Fibroblast of the conjunctiva (primary cell): ENCODE measurements around the gene DLG2.
"Not testable (repeated sequence)": the region's sequence is repeated elsewhere in the genome, so short reads cannot be mapped to it uniquely, and the experiment has no call there.

Source experiments
- DNase-seq: peaks from one replicate; pipeline ENCODE4 v3.0.0-alpha.2; 2010; ENCODE audit warnings: low read depth

DLG2 gene

GRCh38 chr11:83773950-83774880 is 1852.9 kb downstream of the DLG2 start:
- no peak for DNase-seq

- DNase-seq: no peak
These were observed 1858.7 kb downstream of the DLG2 start for GRCh38 chr11:83768489-83768888.

- DNase-seq: no peak
These were observed 1860.2 kb downstream of the DLG2 start for GRCh38 chr11:83766932-83767331.

GRCh38 chr11:83764643-83765042 is 1862.5 kb downstream of the DLG2 start:
- no peak for DNase-seq

GRCh38 chr11:83760932-83761331 is 1866.2 kb downstream of the DLG2 start:
- no peak for DNase-seq

- no peak for DNase-seq
These were observed 1868.0 kb downstream of the DLG2 start for GRCh38 chr11:83759148-83759547.

- DNase-seq: no peak
These were observed 1876.1 kb downstream of the DLG2 start for GRCh38 chr11:83751041-83751440.

GRCh38 chr11:83746921-83747585 is 1880.1 kb downstream of the DLG2 start:
- no peak for DNase-seq

GRCh38 chr11:83744620-83745192 is 1882.4 kb downstream of the DLG2 start:
- no peak for DNase-seq

- no peak for DNase-seq
These were observed 1890.5 kb downstream of the DLG2 start for GRCh38 chr11:83736684-83737083.

GRCh38 chr11:83734120-83734519 is 1893.0 kb downstream of the DLG2 start:
- no peak for DNase-seq

GRCh38 chr11:83731288-83731687 is 1895.9 kb downstream of the DLG2 start:
- DNase-seq: not testable (repeated sequence)

GRCh38 chr11:83728281-83728680 is 1898.9 kb downstream of the DLG2 start:
- no peak for DNase-seq

GRCh38 chr11:83727251-83727650 is 1899.9 kb downstream of the DLG2 start:
- DNase-seq: no peak

GRCh38 chr11:83726316-83726715 is 1900.8 kb downstream of the DLG2 start:
- DNase-seq: no peak

- DNase-seq: no peak
These were observed 1901.4 kb downstream of the DLG2 start for GRCh38 chr11:83725728-83726127.

- no peak for DNase-seq
These were observed 1901.9 kb downstream of the DLG2 start for GRCh38 chr11:83725269-83725560.

- DNase-seq: peak; percentile 77
These were observed 1903.1 kb downstream of the DLG2 start for GRCh38 chr11:83723999-83724398.

- DNase-seq: no peak
These were observed 1904.6 kb downstream of the DLG2 start for GRCh38 chr11:83722392-83723119.

- no peak for DNase-seq
These were observed 1905.9 kb downstream of the DLG2 start for GRCh38 chr11:83721263-83721662.

GRCh38 chr11:83720675-83721074 is 1906.5 kb downstream of the DLG2 start:
- DNase-seq: no peak

- DNase-seq: no peak
These were observed 1909.6 kb downstream of the DLG2 start for GRCh38 chr11:83717537-83717936.
